DND-41 (cell line): ENCODE results near the gene TRIAP1.

Experiments used
- ATAC-seq: fragments of 200-7000 bp; cut with Tn5 transposase; 3 replicates; pipeline ENCODE4 v1.9.1; 2021; ENCODE audit warnings: low read depth; ENCODE audit not compliant: insufficient read depth
- DNase-seq: peaks from one replicate; pipeline ENCODE4 v3.0.0-alpha.2; 2020
- H2AFZ ChIP-seq: 2 replicates; pipeline ENCODE4 v1.6.0; 2012; ENCODE audit warnings: low read depth, low read length
- H3K27ac ChIP-seq: 2 replicates; pipeline ENCODE4 v1.5.1; 2012; ENCODE audit warnings: low read length, inconsistent platforms
- H3K27me3 ChIP-seq: fragments of 200-600 bp; sonication (generic); 2 replicates; pipeline ENCODE4 v1.6.0; 2012; ENCODE audit warnings: low read length, mild to moderate bottlenecking, inconsistent platforms; ENCODE audit not compliant: insufficient read depth, poor library complexity
- H3K36me3 ChIP-seq: 2 replicates; pipeline ENCODE4 v1.5.1; 2012; ENCODE audit warnings: low read length, inconsistent platforms; ENCODE audit not compliant: insufficient read depth
- H3K4me1 ChIP-seq: 2 replicates; pipeline ENCODE4 v1.5.1; 2012; ENCODE audit warnings: mild to moderate bottlenecking, low read length; ENCODE audit not compliant: insufficient read depth
- H3K4me2 ChIP-seq: 2 replicates; pipeline ENCODE4 v1.6.0; 2012; ENCODE audit warnings: mild to moderate bottlenecking, moderate library complexity, low read length, inconsistent platforms; ENCODE audit not compliant: insufficient read depth
- H3K4me3 ChIP-seq, 2 experiments: fragments of 200-600 bp in 1 of 2; shearing (Covaris generic) in 1 of 2; 2 replicates each; pipeline ENCODE4 v1.5.1; 2012 to 2016; ENCODE audit warnings: inconsistent platforms in 2 of 2, low read length in 2 of 2, mild to moderate bottlenecking in 2 of 2, low read depth in 1 of 2, moderate library complexity in 1 of 2
- H3K79me2 ChIP-seq: 2 replicates; pipeline ENCODE4 v1.6.0; 2012; ENCODE audit warnings: low read length, inconsistent platforms; ENCODE audit not compliant: insufficient read depth
- H3K9ac ChIP-seq: 2 replicates; pipeline ENCODE4 v1.6.0; 2012; ENCODE audit warnings: low read depth, mild to moderate bottlenecking, inconsistent platforms, low read length, moderate library complexity
- H3K9me3 ChIP-seq: 2 replicates; pipeline ENCODE4 v1.5.1; 2012; ENCODE audit warnings: low read length, moderate library complexity, mild to moderate bottlenecking, inconsistent platforms; ENCODE audit not compliant: insufficient read depth, severe bottlenecking
- H4K20me1 ChIP-seq: 2 replicates; pipeline ENCODE4 v1.6.0; 2012; ENCODE audit warnings: low read length; ENCODE audit not compliant: insufficient read depth
- EZH2 ChIP-seq: IDR thresholded peaks from 3 replicates; pipeline ENCODE4 v1.6.1; 2012; ENCODE audit warnings: borderline replicate concordance, low read depth, mild to moderate bottlenecking, moderate library complexity, low read length, inconsistent platforms; ENCODE audit not compliant: severe bottlenecking
- TF ChIP-seq, protein P1 (sequence below): IDR thresholded peaks from 2 replicates; pipeline ENCODE4 v1.5.1; 2012; ENCODE audit warnings: borderline replicate concordance, low read length, moderate library complexity, mild to moderate bottlenecking; ENCODE audit not compliant: poor library complexity, severe bottlenecking; ENCODE audit errors: extremely low read depth

Gene TRIAP1

DNA sequence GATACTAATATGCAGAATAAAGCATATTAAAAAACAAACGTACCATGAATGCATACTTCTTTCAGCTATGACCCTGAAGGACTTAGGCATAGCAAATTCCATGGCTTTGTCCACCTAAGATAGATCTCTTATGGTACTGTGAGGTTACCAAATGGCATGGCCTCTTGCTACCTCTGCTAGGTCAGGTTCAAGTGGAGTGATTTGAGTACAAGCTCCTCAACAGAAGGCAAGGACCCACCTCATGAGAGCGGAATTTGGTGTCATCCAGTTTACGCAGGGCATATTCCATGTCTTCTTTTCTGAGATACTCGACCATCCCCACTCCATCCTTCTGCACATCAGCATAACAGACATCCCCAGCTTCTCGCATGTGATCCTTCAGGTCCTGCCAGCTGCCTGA is 17.5 kb upstream of the TRIAP1 start:
- Histone ChIP-seq H3K9ac (no peak overlapping the region), H3K27me3 (no peaks in the 10 kb centered on the region), H3K9me3 (no peaks in the 10 kb centered on the region), H3K4me3 (no peak overlapping the region), H3K27ac (no peak overlapping the region), H4K20me1 (peaks cover 57% of the 10 kb centered on the region), H3K79me2 (peaks cover 74% of the 10 kb centered on the region), H3K36me3 (peaks cover 87% of the 10 kb centered on the region), H3K4me2 (no peak overlapping the region), H2AFZ (no peak overlapping the region), H3K4me1 (peaks cover 27% of the 10 kb centered on the region)
- DNase-seq (no peak), ATAC-seq (no peak)
- TF ChIP-seq, protein P1, sequence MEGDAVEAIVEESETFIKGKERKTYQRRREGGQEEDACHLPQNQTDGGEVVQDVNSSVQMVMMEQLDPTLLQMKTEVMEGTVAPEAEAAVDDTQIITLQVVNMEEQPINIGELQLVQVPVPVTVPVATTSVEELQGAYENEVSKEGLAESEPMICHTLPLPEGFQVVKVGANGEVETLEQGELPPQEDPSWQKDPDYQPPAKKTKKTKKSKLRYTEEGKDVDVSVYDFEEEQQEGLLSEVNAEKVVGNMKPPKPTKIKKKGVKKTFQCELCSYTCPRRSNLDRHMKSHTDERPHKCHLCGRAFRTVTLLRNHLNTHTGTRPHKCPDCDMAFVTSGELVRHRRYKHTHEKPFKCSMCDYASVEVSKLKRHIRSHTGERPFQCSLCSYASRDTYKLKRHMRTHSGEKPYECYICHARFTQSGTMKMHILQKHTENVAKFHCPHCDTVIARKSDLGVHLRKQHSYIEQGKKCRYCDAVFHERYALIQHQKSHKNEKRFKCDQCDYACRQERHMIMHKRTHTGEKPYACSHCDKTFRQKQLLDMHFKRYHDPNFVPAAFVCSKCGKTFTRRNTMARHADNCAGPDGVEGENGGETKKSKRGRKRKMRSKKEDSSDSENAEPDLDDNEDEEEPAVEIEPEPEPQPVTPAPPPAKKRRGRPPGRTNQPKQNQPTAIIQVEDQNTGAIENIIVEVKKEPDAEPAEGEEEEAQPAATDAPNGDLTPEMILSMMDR, result no peak
- no peak for TF ChIP-seq EZH2

DNA sequence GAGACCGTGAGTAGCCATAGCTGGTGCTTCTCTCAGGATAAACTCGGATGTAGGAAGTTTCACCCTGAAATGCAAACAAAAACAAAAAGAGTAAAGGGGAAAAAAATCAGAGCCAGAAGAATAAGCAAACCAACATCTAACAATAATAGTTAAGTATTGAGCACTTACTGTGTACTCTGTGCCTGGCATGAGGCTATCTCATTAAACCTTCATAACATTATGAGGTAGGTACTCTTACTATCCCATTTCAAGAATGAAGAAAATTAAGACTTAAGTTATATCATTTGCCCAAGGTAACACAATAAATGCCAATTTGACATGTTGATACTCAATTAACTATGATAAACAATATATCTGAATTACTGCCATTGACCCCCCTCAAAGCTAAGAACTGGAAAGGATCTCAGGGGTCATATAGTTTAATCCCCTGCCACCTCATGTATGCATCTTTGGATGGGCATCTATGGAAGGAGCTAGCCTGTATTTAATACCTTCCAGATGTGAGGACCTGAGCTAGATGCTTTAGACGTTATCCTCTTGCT is 16.0 kb upstream of the TRIAP1 start:
- Histone ChIP-seq H3K9me3 (no peaks in the 10 kb centered on the region), H4K20me1 (peaks cover 43% of the 10 kb centered on the region), H3K9ac (no peak overlapping the region), H3K27me3 (no peaks in the 10 kb centered on the region), H3K79me2 (peaks cover 59% of the 10 kb centered on the region), H3K36me3 (peaks cover 94% of the 10 kb centered on the region), H3K27ac (no peak overlapping the region), H3K4me1 (peaks cover 14% of the 10 kb centered on the region), H2AFZ (no peak overlapping the region), H3K4me3 (no peak overlapping the region), H3K4me2 (no peak overlapping the region)
- TF ChIP-seq EZH2, result no peak
- TF ChIP-seq, protein P1, result no peak
- no peak for ATAC-seq
- no peak for DNase-seq

DNA sequence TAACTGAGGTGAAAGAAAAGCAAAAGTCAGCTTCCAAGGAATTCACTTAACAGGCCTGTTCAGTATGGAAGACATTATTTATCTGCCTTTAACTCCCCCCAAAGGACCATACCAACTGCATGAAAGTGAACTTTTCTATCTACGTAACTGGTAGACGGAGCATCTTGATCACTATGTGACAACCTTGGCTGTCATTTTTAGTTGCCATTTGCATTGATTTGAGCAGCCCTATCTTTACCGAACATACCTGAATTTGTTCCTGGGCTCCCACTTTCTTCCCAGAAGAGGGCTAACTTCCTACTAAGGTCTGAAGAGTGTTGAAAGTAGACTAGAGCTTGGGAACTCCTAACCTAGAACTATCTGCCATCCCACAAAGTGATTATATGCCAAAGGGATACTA is 14.0 kb upstream of the TRIAP1 start:
- no peak overlapping the region for H3K4me3 ChIP-seq
- H3K4me2 ChIP-seq, result no peak overlapping the region
- peaks cover 93% of the 10 kb centered on the region for H3K36me3 ChIP-seq
- TF ChIP-seq EZH2, result no peak
- TF ChIP-seq, protein P1, result no peak
- ATAC-seq, result no peak
- no peak overlapping the region for H3K27ac ChIP-seq
- no peaks in the 10 kb centered on the region for H3K4me1 ChIP-seq
- H3K9ac ChIP-seq, result no peak overlapping the region
- H4K20me1 ChIP-seq, result peaks cover 35% of the 10 kb centered on the region
- no peak for DNase-seq
- H2AFZ ChIP-seq, result no peak overlapping the region
- H3K79me2 ChIP-seq, result peaks cover 49% of the 10 kb centered on the region
- H3K9me3 ChIP-seq, result no peaks in the 10 kb centered on the region
- H3K27me3 ChIP-seq, result no peaks in the 10 kb centered on the region

DNA sequence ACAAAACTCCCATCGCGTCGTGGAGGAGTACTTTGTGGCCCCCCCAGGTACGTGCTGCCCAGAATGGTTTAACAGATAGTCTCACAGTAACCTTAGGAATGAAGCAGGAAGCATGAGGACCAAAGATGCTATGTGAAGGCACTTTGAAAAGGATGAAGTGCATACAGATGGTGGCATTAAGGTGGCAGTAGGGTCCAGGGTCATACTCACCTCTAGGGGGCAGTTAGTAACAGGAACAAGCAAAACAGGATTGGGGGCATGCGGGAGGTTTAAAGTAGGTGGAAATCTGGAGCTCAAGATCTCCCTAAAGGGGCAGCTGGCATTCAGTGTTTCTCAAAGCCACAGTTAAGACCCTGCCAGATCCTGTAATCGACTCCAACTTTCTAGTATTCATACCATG is 10.9 kb upstream of the TRIAP1 start:
- H3K4me2 ChIP-seq, result no peak overlapping the region
- no peaks in the 10 kb centered on the region for H3K27me3 ChIP-seq
- H3K4me3 ChIP-seq, result no peak overlapping the region
- H3K27ac ChIP-seq, result no peak overlapping the region
- H3K9ac ChIP-seq, result no peak overlapping the region
- H4K20me1 ChIP-seq, result peaks cover 28% of the 10 kb centered on the region
- no peaks in the 10 kb centered on the region for H3K9me3 ChIP-seq
- peaks cover 84% of the 10 kb centered on the region for H3K36me3 ChIP-seq
- H3K79me2 ChIP-seq, result peaks cover 31% of the 10 kb centered on the region
- peak; percentile 41; the same call in 2 of the 3 replicates for ATAC-seq
- no peak overlapping the region for H2AFZ ChIP-seq
- no peaks in the 10 kb centered on the region for H3K4me1 ChIP-seq
- DNase-seq, result peak; percentile 27
- TF ChIP-seq, protein P1, result peak; percentile 65
- no peak for TF ChIP-seq EZH2
